ENCODE results near the gene ADGRG7.

ADGRG7 gene

GRCh38 chr3:100635273-100635701, 25.9 kb downstream of the ADGRG7 start:
- Histone ChIP-seq H3K27me3 (no peaks in the 10 kb centered on the region), H3K4me3 (no peak overlapping the region), H3K36me3 (no peaks in the 10 kb centered on the region), H3K4me1 (peaks cover 0 to 9% (median 4%) of the 10 kb centered on the region in 4 donors), H3K27ac (no peak overlapping the region), H3K9me3 (no peaks in the 10 kb centered on the region)
- no peak for TF ChIP-seq CTCF (IDR thresholded peaks at IDR 0.05)
- no peak for DNase-seq
- intact Hi-C loops (cut with DNase I; ENCODE audit: low total_unique reads): no loop called here

GRCh38 chr3:100637197-100637631, 27.8 kb downstream of the ADGRG7 start:
- intact Hi-C loops (cut with DNase I; ENCODE audit: low total_unique reads): no loop called here
- Histone ChIP-seq H3K27me3 (no peaks in the 10 kb centered on the region), H3K27ac (no peak overlapping the region), H3K9me3 (no peaks in the 10 kb centered on the region), H3K36me3 (no peaks in the 10 kb centered on the region), H3K4me1 (peaks cover 0 to 9% (median 4%) of the 10 kb centered on the region in 4 donors), H3K4me3 (no peak overlapping the region)
- TF ChIP-seq CTCF (IDR thresholded peaks at IDR 0.05): no peak
- DNase-seq: no peak

DNA sequence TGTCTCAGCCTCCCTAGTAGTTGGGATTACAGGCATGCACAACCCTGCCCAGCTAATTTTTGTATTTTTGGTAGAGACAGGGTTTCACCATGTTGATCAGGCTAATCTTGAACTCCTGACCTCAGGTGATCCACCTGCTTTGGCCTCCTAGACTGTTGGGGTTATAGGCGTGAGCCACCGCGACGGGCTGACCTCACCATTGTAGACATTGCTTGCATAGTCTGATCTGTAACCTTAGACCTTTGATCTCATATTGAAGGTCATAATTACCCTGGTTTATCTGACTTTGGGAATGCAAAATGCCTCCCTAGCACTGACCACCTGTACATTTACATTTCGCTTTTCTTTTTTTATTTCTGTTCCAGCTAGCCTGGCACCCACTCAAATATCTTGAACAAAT, 31.2 kb downstream of the ADGRG7 start:
- Histone ChIP-seq H3K4me3 (no peak overlapping the region), H3K9me3 (no peaks in the 10 kb centered on the region), H3K27me3 (no peaks in the 10 kb centered on the region), H3K4me1 (no peaks in the 10 kb centered on the region), H3K27ac (no peak overlapping the region), H3K36me3 (no peaks in the 10 kb centered on the region)
- intact Hi-C loops (cut with DNase I; ENCODE audit: low total_unique reads): loop anchor here (10.0 kb wide), 1 partner anchor 1874 kb away; no protein-coding TSS in a partner anchor
- no peak for TF ChIP-seq CTCF (IDR thresholded peaks at IDR 0.05)
- no peak for DNase-seq

- intact Hi-C loops (cut with DNase I; ENCODE audit: low total_unique reads): loop anchor here (10.0 kb wide), 1 partner anchor 1873 kb away; no protein-coding TSS in a partner anchor
- Histone ChIP-seq H3K4me1 (no peaks in the 10 kb centered on the region), H3K9me3 (no peaks in the 10 kb centered on the region), H3K27ac (no peak overlapping the region), H3K27me3 (no peaks in the 10 kb centered on the region), H3K36me3 (no peaks in the 10 kb centered on the region), H3K4me3 (no peak overlapping the region)
- TF ChIP-seq CTCF (IDR thresholded peaks at IDR 0.05): no peak
- DNase-seq: no peak
Measured at GRCh38 chr3:100641471-100642032, 32.2 kb downstream of the ADGRG7 start.

DNA sequence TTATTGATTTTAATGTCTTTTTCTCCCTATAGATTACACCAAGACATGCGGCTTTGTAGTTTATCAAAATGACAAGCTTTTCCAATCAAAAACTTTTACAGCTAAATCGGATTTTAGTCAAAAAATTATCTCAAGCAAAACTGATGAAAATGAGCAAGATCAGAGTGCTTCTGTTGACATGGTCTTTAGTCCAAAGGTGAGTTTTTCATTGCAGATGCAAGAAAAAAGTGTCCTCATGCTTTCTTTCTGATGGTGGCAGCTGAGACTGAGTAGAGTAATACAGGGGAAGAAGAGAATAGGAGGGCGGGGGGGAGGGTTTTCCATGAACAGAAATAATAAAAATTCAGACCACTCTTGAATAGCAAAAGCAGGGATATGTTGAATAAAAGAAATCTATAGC, 36.5 kb downstream of the ADGRG7 start:
- Histone ChIP-seq H3K4me1 (no peaks in the 10 kb centered on the region), H3K27ac (no peak overlapping the region), H3K9me3 (no peaks in the 10 kb centered on the region), H3K36me3 (no peaks in the 10 kb centered on the region), H3K4me3 (no peak overlapping the region), H3K27me3 (no peaks in the 10 kb centered on the region)
- no peak for DNase-seq
- intact Hi-C loops (cut with DNase I; ENCODE audit: low total_unique reads): loop anchor here (10.0 kb wide), 1 partner anchor 1869 kb away; no protein-coding TSS in a partner anchor
- no peak for TF ChIP-seq CTCF (IDR thresholded peaks at IDR 0.05)

All from tibial artery (tissue), 4 donors.